Stimulated activated CD4-positive, alpha-beta T cell treated with anti-CD3 and anti-CD28 coated beads, Interleukin-15, amount 100 ng/mL, for 48 hours (primary cell): ENCODE results near the gene RPS14.
"Not testable (repeated sequence)": the region's sequence is repeated elsewhere in the genome, so short reads cannot be mapped to it uniquely, and the experiment has no call there.

Experiments used
- DNase-seq, 2 donors: peaks; one replicate each; pipeline ENCODE4 v3.0.0-alpha.2; 2020; ENCODE audit warnings: low read depth in 2 of 2

RPS14 gene

GRCh38 chr5:150444770-150445169, 4.8 kb downstream of the RPS14 start:
- DNase-seq, result no peak

GRCh38 chr5:150443242-150444075, 6.1 kb downstream of the RPS14 start:
- DNase-seq, result no peak

GRCh38 chr5:150442699-150443080, 6.8 kb downstream of the RPS14 start:
- no peak for DNase-seq

GRCh38 chr5:150441813-150442698, 7.5 kb downstream of the RPS14 start:
- no peak for DNase-seq

- DNase-seq, result no peak
Observed at GRCh38 chr5:150440948-150441812, 8.4 kb downstream of the RPS14 start.

- no peak for DNase-seq
Observed at GRCh38 chr5:150438873-150439546, 10.5 kb downstream of the RPS14 start.

GRCh38 chr5:150436141-150436680, 13.3 kb downstream of the RPS14 start:
- peak; percentile 86 to 90 for DNase-seq

GRCh38 chr5:150434464-150434863, 15.1 kb downstream of the RPS14 start:
- no peak for DNase-seq

GRCh38 chr5:150431574-150431973, 18.0 kb downstream of the RPS14 start:
- no peak for DNase-seq

- no peak for DNase-seq
Observed at GRCh38 chr5:150431048-150431447, 18.5 kb downstream of the RPS14 start.

GRCh38 chr5:150429410-150429873, 20.1 kb downstream of the RPS14 start:
- no peak for DNase-seq

GRCh38 chr5:150428978-150429377, 20.6 kb downstream of the RPS14 start:
- no peak for DNase-seq

GRCh38 chr5:150428106-150428876, 21.2 kb downstream of the RPS14 start:
- no peak for DNase-seq

- not testable (repeated sequence) for DNase-seq
Observed at GRCh38 chr5:150426165-150426564, 23.4 kb downstream of the RPS14 start.

- DNase-seq, result no peak
Observed at GRCh38 chr5:150422758-150423157, 26.8 kb downstream of the RPS14 start.

- no peak for DNase-seq
Observed at GRCh38 chr5:150422075-150422474, 27.5 kb downstream of the RPS14 start.

GRCh38 chr5:150419630-150420270, 29.8 kb downstream of the RPS14 start:
- DNase-seq, result no peak

- not testable (repeated sequence) for DNase-seq
Observed at GRCh38 chr5:150413902-150414790, 35.4 kb downstream of the RPS14 start.
